Midbrain (tissue), 1 donor: ENCODE data around the gene HEBP2.
A peak's percentile ranks its signal among the peaks of the same experiment; 100 is the strongest.
"Not testable (repeated sequence)": the region's sequence is repeated elsewhere in the genome, so short reads cannot be mapped to it uniquely, and the experiment has no call there.

ENCODE experiments used
- DNase-seq: peaks from one replicate; lab custom pipeline; 2025; lab: John Stamatoyannopoulos, UW

Gene HEBP2

DNA sequence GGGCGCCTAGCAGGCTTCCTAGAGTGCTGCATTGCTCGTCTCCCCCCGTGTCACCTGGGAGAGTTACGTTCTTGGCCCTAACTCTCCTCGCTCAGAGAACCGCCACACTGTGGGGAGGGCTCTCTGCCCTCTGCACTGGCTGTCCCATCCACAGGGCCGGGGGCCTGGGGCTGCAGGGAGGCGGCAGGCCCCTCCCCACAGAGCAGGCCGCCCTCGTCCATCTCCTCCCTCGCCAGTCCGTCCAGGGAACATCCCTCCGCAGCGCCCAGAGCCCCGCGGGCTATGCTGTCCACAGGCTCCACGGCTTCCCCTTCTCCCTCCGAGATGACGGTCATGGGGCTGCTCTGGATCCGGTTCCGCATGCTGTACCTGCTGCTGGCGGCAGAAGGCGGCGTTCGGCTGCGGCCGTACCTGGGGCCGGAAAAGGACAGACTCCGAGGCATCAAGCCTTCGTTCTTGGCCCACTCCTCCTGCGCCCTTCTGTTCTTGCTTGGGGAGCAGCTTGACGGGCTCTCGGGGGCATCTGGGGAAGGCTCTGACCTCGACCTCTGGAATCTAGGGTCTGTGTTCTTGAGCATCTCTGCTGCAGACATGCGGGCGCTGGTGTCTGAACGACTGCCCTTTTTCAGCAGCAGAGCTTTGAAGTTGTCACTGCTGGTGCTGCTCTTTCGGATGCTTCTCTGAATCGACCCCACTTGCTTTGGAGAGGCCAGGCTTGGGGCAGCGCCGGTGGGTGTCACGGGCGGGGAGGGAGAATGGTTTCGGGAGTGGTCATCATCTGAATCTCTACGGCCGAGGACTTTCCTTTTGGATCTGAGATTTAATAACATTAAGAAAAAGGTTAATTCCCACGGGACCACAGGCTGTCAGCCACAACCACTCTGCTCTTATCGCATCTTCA, 20.2 kb downstream of the HEBP2 start:
- no peak for DNase-seq

DNA sequence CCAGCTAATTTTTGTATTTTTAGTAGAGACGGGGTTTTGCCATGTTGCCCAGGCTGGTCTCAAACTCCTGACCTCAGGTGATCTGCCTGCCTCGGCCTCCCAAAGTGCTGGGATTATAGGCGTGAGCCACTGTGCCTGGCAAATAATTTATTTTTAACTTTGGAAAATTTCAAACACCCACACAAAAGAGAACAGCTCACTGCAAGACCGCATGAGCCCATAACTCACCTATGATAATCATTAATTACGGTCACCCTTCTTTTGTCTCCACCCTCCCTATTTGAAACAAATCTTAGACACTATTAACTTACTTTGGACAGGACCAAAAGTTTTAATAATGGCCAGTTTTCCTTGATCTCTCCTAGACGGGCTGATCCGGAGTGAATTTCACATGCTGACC, 21.2 kb downstream of the HEBP2 start:
- DNase-seq, result not testable (repeated sequence)

DNA sequence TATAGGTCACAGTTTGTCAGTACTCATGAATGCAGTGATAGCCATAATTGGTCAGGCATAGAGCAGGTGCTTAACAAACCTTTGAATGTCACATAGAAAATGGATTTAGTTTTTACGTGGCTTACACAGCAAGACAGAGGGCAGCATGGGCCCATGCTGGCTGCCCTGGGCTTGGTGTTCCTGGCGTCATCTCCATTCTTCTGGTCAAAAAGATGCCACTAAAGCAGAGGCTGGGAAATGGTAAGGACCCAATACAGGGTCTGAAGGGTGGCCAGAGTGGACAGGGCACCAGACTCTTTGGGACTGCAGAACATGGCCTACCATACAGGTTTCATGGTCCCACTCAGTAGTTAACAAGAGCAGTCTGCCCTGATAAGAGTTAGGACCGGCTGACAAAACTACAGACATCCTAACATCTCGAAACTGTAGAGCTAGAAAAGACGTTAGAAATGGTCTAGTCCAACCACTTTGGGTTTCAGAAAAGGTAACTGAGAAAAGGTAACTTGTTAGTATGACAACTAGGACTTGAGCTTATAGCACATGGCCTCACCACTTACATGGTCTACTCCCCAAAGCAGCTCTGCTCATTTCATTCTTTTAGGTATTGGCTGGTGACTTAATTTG, 22.6 kb downstream of the HEBP2 start:
- DNase-seq, result no peak

DNA sequence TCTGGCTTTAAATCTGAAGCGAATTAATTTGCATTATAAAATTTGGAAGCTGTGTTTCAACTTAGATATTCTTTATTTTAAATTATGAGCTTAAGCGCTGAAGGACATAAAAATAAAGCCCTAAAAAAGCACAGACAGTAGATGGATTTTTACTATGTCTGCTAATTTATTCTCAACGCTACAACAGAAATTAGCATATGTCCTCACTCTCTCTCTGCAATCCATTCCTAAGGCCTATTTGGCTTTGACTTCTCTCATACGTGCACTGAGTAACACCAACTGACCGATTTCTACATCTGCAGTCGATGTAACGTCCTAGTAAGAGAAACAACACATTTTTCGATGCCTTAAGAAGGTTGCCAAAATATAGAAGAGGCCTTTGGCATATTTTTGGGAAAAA, 23.7 kb downstream of the HEBP2 start:
- no peak for DNase-seq

DNA sequence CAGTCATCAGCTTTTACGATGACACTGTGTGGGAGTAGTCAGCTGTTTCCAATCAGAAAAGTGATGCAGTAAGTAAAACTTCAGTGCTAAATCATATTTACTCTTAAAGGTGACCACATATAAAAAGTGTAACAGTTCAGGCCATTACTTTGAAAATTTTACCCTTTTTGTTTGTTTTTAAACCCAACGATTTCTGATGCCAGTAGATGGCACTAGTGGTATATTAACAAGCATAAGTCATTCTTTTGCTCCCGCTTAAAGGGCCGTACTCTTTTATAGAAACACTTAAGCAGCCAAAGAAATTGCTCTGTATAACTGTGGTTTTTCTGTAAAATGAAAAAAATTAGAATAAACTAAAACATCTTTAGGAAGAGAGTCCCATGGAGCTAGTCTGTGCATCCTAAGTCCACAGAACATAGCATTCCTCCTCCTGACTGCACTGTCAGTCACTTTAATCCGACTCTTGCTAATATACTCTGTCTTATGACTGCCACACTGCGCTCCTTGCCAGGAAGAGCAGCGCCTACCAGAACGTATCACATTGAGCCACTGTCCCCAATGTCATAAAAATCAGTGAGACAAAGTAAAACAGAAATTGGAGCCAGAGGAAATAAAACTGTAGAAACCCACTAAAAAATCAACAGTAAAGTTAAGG, 25.0 kb downstream of the HEBP2 start:
- peak; percentile 69 for DNase-seq

DNA sequence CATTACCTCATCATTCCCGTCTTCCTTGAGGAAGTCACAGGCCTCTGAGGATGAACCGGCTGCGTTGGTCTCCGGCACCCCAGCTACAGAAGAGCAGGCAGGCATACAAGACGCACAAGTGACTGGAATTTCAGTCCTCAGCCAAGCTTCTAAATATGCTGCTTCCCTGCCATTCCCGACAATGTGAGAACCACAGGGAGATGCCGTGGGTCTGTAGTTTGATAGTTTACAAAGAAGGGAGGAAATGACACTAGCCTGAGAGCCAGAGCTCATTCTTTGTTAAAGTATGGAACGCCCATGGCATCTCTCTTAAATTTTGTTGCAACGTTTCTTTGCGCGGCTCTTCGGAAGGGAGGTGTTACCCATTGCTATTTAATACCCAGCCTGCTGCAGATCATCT, 25.7 kb downstream of the HEBP2 start:
- no peak for DNase-seq

DNA sequence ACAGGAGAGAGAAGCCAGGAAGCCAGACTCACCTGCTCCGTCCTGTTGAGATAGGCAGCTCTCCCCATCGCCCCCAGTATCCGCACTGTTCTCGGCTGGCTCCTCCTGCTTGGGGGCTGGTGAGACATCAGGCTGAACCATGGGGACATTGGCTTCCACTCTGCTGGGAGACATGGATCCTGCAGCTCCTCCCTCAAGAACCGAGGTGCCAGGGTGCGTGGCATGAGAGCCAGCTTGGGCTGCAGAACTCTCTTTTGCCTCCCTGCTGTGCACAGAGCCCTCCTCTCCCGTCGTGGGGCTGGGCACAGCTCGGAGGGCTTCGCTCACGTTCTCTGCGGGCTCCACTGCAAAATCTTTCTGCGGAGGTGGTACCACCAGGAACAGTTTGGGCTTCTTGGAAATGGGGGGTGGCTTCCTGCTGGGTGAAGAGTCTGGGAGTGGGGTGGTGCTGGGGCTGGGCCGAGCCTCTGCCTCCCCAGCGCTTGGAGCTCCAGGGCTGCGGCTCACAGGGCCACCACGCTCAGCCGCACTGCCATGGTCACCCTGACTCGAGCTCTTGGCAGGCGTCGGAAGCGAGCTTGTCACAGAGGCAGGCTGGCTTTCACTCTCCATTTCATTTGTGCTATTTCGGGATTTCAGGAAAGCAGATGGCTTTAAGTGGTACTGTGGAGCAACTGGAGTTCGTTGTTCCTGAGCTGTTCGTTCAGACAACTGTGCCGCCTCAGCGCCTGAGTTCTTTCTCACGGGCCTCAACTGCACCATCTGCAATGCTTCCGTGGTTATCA, 26.5 kb downstream of the HEBP2 start:
- peak; percentile 39 for DNase-seq

DNA sequence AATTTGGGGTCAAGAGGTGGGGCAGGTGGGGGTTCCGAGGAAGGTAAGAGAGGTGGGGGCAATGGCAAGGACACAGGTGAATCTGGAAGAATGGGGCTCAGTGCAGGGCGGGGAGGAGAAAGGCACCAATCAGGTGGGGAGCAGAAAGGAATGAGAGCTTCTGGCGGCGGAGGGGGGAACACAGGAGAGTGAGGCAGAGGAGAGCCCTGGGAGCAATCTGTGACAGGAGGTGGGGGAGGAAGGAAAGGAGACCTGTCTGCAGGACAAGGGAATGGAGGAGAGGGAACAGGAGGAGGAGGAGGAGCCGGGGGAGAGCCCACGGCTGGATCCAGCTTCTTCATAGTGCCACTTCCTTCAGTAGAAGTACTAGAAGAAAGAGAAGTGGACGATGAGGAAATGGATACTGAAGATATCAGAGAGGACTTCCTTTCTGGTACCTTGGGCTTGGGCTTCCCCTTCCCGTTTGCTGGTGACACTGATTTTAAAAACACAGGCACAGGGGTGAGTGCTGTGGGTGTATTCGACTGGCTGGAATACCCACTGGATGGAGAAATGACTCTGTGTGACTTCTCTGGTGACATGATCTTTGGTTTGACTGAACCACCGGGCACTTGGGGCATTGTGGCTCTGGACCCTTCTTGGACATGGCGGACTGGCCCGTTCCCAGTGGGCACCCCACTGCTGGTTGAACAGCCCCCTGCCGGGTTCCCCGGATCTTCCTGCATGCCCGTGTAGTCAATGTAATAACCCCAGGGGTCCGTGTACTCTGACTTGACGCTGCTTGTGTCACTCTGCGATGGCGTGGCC, 27.4 kb downstream of the HEBP2 start:
- no peak for DNase-seq

DNA sequence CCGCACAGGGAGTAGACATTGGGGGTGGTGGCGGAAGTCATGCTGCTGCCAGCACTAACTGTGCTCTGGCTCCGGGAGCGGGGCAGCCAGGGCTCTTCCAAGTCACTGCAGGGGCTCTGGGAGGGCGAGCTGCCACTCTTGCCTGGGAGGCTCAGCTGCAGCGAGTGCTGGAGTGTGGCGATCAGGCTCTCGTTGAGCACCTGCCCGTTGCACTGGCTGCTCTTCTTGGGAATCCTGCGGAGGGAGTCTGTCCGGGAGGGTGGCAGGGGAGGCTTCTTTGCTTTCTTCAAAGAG, 28.0 kb downstream of the HEBP2 start:
- DNase-seq, result peak; percentile 19

DNA sequence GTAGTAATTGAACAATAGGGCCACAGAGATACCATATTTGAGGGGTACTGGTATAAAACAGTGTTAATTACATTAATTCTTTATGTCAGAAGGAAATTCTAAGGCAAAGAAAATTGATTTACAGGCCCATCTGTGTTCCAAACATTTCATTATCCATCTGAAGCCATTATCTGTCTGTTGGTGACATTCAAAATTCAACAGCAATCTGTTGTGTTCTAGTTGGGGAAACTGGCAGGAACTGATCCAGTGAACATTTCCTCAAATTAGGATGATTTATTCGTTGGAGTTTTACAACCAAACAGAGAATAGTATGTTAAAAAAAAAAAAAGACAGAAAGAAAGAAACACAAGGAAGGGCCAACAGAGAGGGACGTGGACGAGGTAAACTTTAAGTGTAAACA, 30.1 kb downstream of the HEBP2 start:
- no peak for DNase-seq

DNA sequence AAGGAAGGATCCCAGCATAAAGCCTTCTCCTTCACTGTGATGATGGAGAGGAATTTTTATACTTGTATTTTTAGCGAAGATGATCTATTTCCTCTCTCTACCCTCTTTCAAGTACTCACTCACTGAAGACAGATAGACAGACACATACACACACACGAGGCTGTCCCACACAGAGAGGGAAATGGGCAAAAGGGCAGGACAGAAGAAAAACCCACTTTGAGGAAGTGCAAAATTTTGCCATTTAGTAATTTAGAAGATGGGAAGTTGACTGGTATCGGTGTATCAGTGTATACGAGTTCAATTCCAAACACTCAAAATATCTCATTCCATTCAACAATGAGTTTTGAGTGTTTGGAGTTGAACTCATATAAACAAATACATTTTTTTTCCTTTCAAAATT, 30.9 kb downstream of the HEBP2 start:
- DNase-seq, result no peak

DNA sequence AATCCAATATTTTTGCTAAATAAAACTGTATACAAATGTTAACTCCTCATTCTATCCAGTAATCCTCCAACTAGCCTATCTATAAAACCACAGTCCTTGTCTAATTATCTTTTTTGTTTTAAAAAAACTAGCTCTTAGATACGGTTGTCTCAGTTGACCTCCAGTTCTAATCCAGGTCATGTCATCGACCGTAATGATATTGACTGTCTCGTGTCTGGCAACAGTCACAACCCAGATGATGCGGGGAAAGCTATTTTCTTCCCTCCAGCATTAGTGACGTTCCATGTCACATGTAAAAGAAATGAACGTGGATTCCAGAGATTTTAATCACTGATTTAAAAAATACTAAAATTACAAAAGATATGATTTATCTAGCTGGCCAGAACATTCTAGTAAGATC, 35.5 kb downstream of the HEBP2 start:
- DNase-seq, result no peak

DNA sequence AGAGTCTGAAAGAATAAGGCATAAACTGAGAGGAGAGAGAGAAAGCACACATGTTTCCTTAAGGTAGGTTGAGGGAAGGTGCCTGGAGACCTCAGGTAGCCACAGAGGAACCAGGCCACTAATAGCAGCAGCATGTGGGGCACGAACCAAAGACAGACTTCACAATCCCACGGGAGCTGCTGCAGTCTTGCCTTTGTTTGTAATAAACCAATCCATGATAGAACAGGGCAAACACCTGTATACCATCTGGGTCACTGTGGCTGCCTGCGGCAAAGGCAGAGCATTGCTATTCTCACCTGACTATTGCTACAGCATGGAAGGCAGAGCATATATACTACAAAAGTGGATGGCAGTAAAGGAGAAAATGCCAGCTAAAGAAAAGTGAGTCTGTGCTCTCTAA, 36.3 kb downstream of the HEBP2 start:
- DNase-seq, result no peak

DNA sequence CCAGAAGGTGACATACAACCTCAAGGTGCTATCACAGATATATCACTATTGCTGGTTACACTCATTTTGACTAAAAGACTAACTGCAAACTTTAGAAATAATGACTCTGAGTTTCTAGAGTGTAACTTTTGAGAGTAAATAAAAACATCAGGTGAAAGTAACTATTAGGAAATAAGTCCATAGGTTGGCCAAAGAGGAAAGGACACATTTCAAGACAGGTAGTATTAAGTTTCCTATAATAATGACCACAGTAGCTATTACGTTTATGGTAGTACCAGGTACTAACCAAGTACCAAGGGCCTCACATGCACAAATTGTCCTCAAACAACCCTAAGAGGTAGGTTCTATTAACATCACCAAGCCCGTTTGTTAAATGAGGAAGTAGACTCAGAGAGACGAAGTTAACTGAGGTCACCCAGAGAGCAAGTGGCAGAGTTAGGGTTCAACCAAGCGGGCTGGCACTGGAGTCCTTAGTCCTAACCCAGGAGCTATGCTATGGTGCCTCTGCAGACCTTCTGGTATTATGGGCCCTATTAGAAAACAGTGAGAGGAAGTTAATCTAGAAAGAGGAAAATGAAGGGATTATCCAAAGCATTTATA, 36.8 kb downstream of the HEBP2 start:
- no peak for DNase-seq

DNA sequence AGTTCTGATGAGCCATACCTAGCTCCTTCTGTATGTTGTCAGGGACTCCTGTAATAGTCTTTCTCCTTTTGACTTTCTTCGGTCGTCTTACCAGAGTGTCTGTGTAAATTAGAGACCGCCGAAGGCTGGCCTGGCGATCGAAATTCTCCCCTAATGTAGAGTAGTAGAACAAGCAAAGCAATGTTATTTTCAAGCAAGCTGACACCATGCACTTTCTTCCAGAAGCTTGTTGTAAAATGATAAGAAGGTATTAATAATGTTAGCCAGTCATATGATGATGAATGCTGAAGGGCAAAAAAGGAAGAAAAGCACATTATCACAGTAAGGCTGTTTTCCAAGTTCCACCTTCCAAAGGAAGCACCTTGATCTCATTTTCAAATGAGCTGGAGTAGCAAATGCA, 37.9 kb downstream of the HEBP2 start:
- no peak for DNase-seq

DNA sequence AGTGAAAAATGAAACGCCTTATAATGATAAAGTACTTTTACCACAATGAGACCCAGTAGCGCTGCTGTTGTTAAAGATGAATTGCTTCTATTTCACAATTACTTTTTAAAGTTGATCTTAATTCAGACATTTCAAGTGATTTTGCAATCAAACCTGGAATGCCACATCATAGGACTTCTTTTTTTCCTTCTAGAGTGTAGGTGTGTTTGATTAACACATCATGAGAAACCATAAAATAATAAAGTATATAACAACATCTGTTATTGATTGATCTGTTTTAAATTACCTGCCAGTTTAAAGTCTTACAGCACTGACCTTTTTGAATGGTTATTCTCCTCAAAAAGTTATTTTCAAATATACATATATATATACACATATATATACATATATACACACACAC, 38.6 kb downstream of the HEBP2 start:
- no peak for DNase-seq

DNA sequence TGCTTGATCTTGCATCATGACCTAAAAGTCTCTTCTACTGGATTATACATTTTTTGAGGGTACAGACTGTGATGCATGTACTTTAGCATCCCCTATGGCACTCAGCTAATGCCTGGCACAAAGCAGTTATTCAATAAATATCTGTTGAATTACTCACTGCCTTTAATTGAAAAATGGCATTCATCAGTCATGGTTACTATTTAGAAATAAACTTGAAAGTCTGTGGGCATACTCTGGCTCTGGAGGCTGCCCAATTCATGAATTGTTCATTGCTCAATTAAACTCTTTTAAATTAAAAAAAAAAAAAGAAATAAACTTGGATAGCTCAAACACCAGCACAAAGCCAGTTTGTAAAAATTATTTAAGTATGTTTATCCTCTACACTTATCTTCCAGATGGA, 40.0 kb downstream of the HEBP2 start:
- DNase-seq, result no peak

DNA sequence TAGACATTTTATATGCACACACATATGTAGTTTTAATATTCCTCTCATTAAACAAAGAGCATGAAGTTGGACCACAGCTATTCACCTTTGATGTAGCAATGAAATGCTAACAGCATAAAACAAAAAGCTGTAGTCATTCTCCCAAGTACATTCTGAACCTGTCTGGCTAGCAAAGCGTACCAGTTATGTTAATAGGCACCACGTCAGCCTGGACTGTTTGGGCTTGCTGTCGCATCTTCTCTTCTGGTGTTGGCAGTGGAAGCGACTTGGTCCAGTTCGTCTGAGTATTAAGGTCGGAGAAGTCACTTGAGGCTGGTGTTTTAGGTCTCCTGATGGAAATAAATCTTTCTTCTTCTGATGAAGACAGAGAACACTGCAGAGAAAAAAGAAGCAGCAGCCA, 42.8 kb downstream of the HEBP2 start:
- DNase-seq, result no peak

DNA sequence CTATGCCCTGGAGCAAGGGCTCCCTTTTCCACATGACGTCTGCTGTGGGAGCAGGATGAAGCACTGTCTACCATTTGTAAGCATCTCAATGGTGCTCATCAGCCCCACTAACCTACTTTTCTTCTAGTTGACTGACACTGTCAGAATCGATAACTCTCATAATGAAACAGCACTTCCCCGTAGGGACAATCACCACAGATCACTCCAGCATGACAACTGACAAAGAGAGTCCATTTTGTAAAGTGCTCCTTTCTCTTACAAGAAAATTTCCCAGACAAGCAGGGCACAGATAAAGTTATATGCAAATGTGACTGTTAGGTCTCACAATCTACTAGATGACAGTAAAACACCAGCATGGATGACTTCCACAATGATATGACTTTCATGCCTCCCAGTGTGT, 46.4 kb downstream of the HEBP2 start:
- no peak for DNase-seq

DNA sequence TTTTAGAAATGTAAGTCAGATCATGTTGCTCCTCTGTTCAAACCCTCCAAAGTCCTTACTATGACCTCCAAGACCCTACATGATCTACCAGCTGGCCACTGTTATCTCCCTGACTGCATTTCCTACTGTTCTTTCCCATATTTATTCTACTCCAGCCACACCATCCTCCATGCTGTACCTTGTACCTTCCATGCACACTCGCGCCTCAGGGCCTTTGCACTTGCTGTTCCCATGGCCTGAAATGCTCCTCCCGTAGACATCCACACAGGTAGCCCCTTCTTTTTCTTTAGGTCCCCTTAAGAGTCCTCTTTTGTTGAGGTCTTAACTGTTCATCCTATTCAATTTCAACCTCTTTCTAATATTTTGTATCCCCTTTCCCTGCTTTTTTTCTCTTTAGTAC, 47.0 kb downstream of the HEBP2 start:
- no peak for DNase-seq

DNA sequence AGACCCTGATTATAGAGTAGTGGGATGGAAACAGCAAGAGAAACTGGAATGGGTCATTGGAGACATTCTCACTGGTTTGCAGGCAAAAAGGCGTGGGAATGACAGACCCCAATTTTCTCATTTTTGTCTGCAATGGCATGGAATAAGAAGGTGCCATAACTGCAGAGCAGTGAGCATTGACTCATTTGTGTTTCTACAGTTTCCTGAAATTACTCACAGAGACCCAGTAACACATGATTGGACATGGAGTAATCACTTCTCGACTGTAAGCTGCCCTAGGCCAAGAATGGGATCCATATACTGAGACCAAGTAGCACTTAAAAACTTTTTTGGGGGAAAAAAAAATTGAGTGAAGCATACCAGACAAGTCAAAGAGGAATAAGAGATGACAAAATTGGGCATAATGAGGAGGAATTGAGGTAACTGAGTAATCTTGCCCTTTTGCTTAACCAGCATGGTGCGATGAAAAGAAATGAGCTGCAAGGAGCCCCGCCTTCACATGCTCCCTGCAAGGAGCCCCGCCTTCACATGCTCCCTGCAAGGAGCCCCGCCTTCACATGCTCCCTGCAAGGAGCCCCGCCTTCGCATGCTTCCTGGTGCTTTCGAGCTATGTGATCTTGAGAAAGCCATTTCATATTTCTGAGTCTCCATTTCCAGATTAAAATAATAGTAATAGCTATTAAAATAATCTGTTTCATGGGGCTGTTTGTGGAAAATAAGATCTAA, 51.1 kb downstream of the HEBP2 start:
- DNase-seq, result no peak
